T-helper 17 cell (primary cell): ENCODE data around the gene PRSS12. TPM values are rescaled to one million over a fixed set of nuclear protein-coding genes. Genes with fewer than 3 reads are reported as not detected.
"Not testable (repeated sequence)": the region's sequence is repeated elsewhere in the genome, so short reads cannot be mapped to it uniquely, and the experiment has no call there.

Experiments
- ATAC-seq: fragments of 150-1000 bp; cut with Tn5 transposase; 2 replicates; pipeline ENCODE4 v1.10.0; 2021; ENCODE audit warnings: mild to moderate bottlenecking, moderate library complexity
- DNase-seq, 3 donors: peaks; one replicate each; pipeline versions ENCODE4 v3.0.0 to v3.0.0-alpha.2; 2020 to 2021
- H3K9me3 ChIP-seq: one replicate; pipeline ENCODE4 v1.7.0; 2013; ENCODE audit warnings: low read length, mild to moderate bottlenecking; ENCODE audit not compliant: control insufficient read depth, poor library complexity, severe bottlenecking
- H3K27ac Mint-ChIP-seq: one replicate; pipeline ENCODE4 v1.8.0; 2022; ENCODE audit warnings: mild to moderate bottlenecking, moderate library complexity, mixed read lengths
- H3K27me3 Mint-ChIP-seq: one replicate; pipeline ENCODE4 v1.8.0; 2022; ENCODE audit warnings: mixed read lengths
- H3K36me3 Mint-ChIP-seq: one replicate; pipeline ENCODE4 v1.8.0; 2022; ENCODE audit warnings: low read depth, mixed read lengths
- H3K4me1 Mint-ChIP-seq: one replicate; pipeline ENCODE4 v1.8.0; 2022; ENCODE audit warnings: mild to moderate bottlenecking, mixed read lengths
- H3K4me3 Mint-ChIP-seq: one replicate; pipeline ENCODE4 v1.8.0; 2022; ENCODE audit warnings: mild to moderate bottlenecking, moderate library complexity, mixed read lengths
- total RNA-seq, 4 donors: library from RNA in 2 of 4; stranded (reverse) in 2 of 4; gene quantifications; one replicate each; pipeline ENCODE4 v1.2.3 and lab custom pipeline; 2022 to 2026

PRSS12 gene, protein sequence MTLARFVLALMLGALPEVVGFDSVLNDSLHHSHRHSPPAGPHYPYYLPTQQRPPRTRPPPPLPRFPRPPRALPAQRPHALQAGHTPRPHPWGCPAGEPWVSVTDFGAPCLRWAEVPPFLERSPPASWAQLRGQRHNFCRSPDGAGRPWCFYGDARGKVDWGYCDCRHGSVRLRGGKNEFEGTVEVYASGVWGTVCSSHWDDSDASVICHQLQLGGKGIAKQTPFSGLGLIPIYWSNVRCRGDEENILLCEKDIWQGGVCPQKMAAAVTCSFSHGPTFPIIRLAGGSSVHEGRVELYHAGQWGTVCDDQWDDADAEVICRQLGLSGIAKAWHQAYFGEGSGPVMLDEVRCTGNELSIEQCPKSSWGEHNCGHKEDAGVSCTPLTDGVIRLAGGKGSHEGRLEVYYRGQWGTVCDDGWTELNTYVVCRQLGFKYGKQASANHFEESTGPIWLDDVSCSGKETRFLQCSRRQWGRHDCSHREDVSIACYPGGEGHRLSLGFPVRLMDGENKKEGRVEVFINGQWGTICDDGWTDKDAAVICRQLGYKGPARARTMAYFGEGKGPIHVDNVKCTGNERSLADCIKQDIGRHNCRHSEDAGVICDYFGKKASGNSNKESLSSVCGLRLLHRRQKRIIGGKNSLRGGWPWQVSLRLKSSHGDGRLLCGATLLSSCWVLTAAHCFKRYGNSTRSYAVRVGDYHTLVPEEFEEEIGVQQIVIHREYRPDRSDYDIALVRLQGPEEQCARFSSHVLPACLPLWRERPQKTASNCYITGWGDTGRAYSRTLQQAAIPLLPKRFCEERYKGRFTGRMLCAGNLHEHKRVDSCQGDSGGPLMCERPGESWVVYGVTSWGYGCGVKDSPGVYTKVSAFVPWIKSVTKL
- not detected for total RNA-seq
- 0.08 to 0.12 reads per million in 2 donors for total RNA-seq (lab: John Stamatoyannopoulos, UW)

DNA sequence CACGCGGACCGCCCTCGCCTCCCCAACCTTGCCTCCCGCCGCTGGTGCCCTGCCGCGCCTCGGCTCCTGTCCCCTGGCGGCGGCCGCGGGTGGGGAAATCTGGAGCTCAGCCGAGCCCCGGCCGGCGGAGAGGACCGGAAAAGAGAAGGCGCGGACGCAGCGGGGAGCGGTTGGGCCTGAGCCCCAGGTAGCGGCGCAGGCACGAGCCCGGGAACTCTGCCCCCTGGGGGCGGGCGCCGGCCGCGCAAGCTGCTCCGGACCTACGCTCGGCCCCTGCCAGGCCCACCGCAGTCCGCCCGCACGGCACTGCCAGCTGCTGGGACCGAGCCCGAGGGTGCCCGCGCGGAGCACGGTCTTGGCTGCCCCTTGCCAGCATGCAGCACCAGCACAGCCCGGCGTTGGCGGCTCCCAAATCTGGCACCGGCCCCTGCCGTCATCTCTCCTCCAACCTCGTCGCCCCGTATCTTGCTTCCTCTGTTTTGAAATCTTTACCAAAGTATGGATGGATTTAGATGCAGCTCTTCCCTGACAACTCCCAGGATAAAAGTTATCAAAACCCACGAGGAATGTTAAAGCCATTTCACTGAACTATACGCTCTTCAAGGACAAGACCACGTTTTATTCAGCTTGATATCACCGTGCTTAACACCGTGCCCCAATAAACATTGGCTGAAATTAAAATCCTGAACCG is at the start of gene PRSS12:
TSS of gene PRSS12 (minus strand) at position 161 of the 691 bp plus-strand sequence. CDS start 283 bp downstream, outside the sequence.
- Mint-ChIP-seq H3K4me3 (peak within 1 kb of the TSS; percentile 86), H3K36me3 (peaks cover 5% of the 10 kb centered on the region), H3K27me3 (peaks cover 85% of the 10 kb centered on the region), H3K27ac (no peak within 1 kb of the TSS), H3K4me1 (peaks cover 10% of the 10 kb centered on the region)
- peak; percentile 86 for ATAC-seq
- H3K9me3 ChIP-seq = no peaks in the 10 kb centered on the region
- peak; percentile 31 to 33 (median 31) for DNase-seq

DNA sequence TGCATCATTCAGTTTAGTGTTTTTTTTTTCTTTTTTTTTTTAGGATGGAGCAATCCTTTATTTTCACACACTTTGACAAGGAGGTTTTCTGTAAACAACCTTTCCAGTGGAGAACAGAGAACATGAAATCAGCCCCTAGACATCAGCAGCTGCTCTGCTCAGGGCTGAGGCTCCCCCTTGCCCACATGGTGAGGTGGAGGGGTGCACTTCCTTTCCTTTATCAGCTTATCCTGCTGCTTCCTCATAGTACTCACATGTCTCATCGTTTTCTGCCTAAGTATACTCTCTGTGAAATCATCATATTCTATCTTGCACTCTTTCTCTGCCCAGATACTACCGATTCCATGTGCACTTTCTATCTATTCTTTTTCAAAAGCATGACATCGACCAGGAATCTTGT is 47.6 kb upstream of the PRSS12 start:
- peaks cover 40% of the 10 kb centered on the region for H3K27me3 Mint-ChIP-seq
- H3K4me3 Mint-ChIP-seq = no peak overlapping the region
- H3K36me3 Mint-ChIP-seq = peaks cover 3% of the 10 kb centered on the region
- H3K4me1 Mint-ChIP-seq = peaks cover 5% of the 10 kb centered on the region
- H3K27ac Mint-ChIP-seq = no peak overlapping the region
- H3K9me3 ChIP-seq = no peaks in the 10 kb centered on the region
- ATAC-seq (no peak), DNase-seq (no peak)

DNA sequence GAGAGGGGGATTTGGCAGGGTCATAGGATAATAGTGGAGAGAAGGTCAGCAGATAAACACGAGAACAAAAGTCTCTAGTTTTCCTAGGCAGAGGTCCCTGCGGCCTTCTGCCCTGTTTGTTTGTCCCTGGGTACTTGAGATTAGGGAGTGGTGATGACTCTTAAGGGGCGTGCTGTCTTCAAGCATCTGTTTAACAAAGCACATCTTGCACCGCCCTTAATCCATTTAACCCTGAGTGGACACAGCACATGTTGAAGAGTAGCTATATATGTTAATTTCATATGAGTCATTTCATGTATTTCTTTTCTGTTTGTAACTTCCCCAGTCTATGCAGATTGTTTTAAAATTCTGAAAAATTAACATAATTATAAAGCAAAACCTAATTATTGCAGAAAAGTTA is 47.1 kb upstream of the PRSS12 start:
- H3K27me3 Mint-ChIP-seq = peaks cover 36% of the 10 kb centered on the region
- not testable (repeated sequence) for H3K4me1 Mint-ChIP-seq, DNase-seq, H3K36me3 Mint-ChIP-seq, H3K4me3 Mint-ChIP-seq, H3K9me3 ChIP-seq, ATAC-seq, H3K27ac Mint-ChIP-seq

DNA sequence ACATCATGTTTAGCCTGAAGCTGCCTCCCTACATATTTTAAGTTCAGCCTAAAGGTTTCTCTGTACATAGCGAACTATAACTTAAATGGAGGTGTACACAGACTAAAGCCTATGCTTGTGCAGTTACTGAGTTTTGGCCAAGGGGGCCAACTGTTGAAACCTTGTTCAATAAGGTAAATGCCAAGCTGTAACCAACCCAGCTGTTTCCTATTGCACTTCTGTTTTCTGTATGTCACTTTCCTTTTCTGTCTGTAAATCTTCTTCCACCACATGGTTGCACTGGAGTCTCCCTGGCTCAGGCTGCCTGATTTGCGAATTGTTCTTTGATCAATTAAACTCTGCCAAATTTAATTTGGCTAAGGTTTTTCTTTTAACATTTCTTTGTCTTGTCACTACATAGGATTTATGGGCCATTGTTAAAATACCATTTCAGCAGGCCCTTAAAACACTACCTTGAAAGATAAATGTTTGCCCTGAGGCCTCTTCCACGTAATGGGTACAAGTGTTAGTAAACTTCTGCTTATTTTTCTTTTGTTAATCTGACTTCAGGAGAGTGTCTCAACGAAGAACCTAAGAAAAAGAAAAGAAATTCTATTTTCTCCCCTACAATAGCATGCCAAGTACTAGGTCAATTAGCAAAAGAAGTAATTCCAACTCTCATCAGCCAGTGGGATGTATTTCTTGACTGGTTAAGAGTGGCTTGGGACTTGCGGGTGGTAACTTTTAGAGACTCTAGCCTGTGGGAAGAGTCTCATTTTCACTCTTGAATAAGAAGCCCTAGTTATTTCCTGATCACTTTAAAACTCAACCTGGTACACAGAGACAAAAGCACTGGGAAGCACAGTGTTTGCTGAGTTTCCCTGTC is 45.7 kb upstream of the PRSS12 start:
- H3K9me3 ChIP-seq = no peaks in the 10 kb centered on the region
- ATAC-seq (no peak), DNase-seq (no peak)
- Mint-ChIP-seq H3K27me3 (peaks cover 28% of the 10 kb centered on the region), H3K4me3 (no peak overlapping the region), H3K4me1 (peaks cover 5% of the 10 kb centered on the region), H3K27ac (no peak overlapping the region), H3K36me3 (peaks cover 3% of the 10 kb centered on the region)

DNA sequence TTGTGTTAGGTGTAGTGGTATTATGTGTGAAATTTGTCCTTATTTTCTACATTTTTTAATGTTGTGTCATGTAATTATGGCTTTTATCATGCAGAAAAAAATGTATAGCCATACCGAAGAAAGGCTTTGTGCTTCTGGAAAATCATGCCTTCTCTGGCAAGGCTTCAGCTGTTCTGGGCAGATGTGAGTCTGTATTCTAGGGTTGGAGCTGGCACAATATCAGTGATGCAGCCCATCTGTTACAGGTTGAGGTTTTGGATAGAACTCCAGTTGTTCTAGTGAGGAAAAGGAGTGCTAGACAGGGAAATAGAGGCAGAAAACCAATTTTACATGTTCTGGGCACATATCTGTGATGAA is 44.8 kb upstream of the PRSS12 start:
- no peak overlapping the region for H3K27ac Mint-ChIP-seq
- H3K4me3 Mint-ChIP-seq = no peak overlapping the region
- ATAC-seq (no peak), DNase-seq (no peak)
- peaks cover 36% of the 10 kb centered on the region for H3K27me3 Mint-ChIP-seq
- peaks cover 3% of the 10 kb centered on the region for H3K36me3 Mint-ChIP-seq
- H3K9me3 ChIP-seq = no peaks in the 10 kb centered on the region
- peaks cover 5% of the 10 kb centered on the region for H3K4me1 Mint-ChIP-seq

DNA sequence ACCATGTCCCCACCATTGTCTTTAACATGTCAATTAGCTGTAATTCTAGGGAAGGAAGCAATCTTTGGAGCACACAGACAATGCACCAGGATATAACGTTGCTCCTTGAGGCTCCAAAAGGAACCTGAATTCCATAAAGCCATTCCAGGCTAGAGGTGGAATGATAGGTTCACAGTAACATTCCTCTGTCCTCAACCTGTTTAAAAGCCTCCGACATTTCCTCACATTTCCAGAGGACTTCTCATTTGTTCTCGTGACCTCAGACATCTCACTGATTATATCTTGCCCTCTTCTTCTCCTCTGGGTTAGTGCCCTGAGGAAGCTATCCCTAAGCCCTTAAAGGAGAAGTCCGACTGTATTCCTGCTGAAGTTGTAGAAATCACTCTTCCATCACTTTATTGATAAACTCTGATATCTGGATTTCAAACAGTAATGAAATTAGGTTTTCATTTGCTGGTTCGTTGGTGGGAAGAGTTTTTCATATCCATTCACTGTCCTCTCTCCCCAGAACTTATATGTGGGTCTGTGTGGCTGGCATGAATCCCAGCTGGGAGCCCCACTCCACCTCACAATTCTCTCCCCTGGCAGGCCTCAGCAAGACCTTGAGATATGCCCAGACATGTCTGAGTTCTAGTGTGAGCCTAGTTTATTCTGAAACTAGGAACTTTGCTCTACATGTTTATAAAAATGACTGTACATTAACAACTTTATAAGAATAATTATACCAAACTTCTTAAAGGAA is 44.2 kb upstream of the PRSS12 start:
- no peaks in the 10 kb centered on the region for H3K9me3 ChIP-seq
- peaks cover 32% of the 10 kb centered on the region for H3K27me3 Mint-ChIP-seq
- peaks cover 5% of the 10 kb centered on the region for H3K4me1 Mint-ChIP-seq
- H3K27ac Mint-ChIP-seq = no peak overlapping the region
- H3K36me3 Mint-ChIP-seq = peaks cover 3% of the 10 kb centered on the region
- H3K4me3 Mint-ChIP-seq = no peak overlapping the region
- DNase-seq (no peak), ATAC-seq (no peak)

DNA sequence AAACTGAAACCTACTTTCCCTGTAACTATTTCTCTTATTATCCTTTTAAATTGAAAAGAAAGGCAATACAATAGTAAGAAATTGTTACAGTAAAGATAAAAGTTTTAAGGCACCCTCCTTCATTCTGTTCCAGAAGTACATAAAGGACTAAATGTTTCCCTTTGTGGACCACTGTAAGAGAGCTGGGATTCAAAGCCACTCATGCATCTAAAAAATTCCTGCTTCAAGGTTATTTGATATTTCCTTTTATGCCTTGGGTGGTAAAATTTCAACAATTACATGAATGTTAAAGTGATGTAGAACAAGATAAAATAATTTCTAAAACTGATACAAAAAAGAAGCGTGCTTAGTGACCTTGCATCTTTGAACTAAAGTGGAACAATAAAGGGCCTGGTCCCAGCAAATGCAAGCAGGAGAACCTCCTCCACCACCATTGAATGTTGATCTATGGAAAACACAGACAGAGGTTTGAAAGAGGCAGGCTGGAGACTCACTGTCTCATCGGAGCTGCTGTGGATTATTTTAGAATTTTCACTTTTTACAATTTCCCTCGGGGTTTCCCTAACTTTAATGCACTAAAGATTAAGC is 42.3 kb upstream of the PRSS12 start:
- H3K4me1 Mint-ChIP-seq = peaks cover 5% of the 10 kb centered on the region
- H3K9me3 ChIP-seq = no peaks in the 10 kb centered on the region
- no peak overlapping the region for H3K4me3 Mint-ChIP-seq
- ATAC-seq (no peak), DNase-seq (no peak)
- peaks cover 16% of the 10 kb centered on the region for H3K27me3 Mint-ChIP-seq
- H3K27ac Mint-ChIP-seq = no peak overlapping the region
- H3K36me3 Mint-ChIP-seq = no peaks in the 10 kb centered on the region

DNA sequence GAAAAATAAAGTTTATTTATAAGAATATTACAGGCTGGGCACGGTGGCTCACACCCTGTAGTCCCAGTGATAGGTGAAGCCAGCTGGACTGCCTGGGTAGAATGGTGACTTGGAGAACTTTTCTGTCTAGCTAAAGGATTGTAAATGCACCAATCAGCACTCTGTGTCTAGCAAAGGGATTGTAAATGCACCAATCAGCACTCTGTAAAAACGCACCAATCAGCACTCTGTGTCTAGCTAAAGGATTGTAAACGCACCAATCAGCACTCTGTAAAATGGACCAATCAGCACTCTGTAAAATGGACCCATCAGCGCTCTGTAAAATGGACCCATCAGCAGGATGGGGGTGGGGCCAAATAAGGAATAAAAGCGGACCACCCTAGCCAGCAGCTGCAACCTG is 39.7 kb upstream of the PRSS12 start:
- DNase-seq, ATAC-seq, H3K36me3 Mint-ChIP-seq, H3K4me3 Mint-ChIP-seq, H3K9me3 ChIP-seq, H3K27ac Mint-ChIP-seq, H3K4me1 Mint-ChIP-seq: not testable (repeated sequence)
- peaks cover 22% of the 10 kb centered on the region for H3K27me3 Mint-ChIP-seq

DNA sequence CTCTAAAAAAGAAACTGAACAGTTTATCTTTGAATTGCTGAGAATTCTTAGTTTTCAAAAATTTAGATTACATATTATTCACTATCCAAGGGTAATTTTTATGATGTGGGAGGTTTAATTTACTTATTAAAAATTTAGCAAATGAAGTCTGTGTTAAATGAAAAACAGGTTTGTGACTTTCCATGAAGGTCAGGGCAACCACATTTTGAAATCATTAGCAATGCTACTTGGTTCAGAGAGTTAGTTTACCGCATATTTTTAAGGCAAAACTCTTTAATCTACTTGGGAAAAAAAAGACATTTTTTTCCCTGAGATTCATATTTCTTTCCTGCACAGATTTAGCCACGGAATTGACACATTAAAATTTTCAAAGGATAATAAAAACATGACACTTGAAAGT is 37.3 kb upstream of the PRSS12 start:
- H3K36me3 Mint-ChIP-seq = no peaks in the 10 kb centered on the region
- no peak for ATAC-seq

DNA sequence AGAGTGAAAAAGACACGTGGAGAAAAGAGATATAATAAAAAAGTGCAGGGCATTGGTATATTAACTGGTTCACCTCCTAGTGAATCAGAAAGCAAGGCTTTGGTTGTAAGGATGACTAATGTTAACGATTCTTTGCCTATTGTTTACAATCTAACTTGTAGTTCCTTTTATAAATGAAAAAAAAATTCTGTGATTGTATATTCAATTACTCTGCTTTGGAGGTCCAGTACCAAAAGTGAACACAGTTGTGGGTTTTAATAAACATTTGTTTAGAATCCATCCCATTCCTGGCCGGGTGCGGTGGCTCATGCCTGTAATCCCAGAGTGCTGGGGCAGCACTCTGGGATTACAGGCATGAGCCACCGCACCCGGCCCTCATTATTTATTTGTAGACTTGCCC is 36.9 kb upstream of the PRSS12 start:
- Mint-ChIP-seq H3K36me3 (no peaks in the 10 kb centered on the region), H3K4me3 (no peak overlapping the region), H3K27ac (no peak overlapping the region), H3K27me3 (peaks cover 14% of the 10 kb centered on the region), H3K4me1 (no peaks in the 10 kb centered on the region)
- no peaks in the 10 kb centered on the region for H3K9me3 ChIP-seq
- no peak for ATAC-seq
- no peak for DNase-seq

More for the DNA sequence above, 37.3 kb upstream of the PRSS12 start:
- Mint-ChIP-seq H3K27me3 (peaks cover 14% of the 10 kb centered on the region), H3K27ac (no peak overlapping the region), H3K4me1 (no peaks in the 10 kb centered on the region), H3K4me3 (no peak overlapping the region)
- no peak for DNase-seq
- no peaks in the 10 kb centered on the region for H3K9me3 ChIP-seq

DNA sequence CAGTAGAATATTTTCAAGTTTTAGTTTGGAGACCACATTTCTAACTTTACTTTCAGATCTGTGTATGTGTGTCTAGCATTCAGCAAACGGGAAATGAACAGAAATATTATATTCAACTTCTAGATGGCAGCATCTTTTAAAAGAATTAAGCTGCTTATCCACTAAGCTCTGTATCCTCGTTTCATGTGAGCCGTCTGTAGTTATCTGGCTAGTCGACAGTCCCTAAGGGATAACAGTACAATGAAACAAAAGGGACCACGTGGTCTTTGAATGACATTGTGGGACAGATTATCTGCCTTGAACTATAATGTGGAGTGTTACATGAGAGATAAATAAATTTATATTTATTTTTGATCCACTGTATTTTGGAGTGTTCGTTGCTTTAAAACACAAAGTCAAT is 35.8 kb upstream of the PRSS12 start:
- ATAC-seq = no peak
- Mint-ChIP-seq H3K27ac (no peak overlapping the region), H3K27me3 (peaks cover 14% of the 10 kb centered on the region), H3K4me3 (no peak overlapping the region), H3K4me1 (no peaks in the 10 kb centered on the region), H3K36me3 (no peaks in the 10 kb centered on the region)
- H3K9me3 ChIP-seq = no peaks in the 10 kb centered on the region
- no peak for DNase-seq

DNA sequence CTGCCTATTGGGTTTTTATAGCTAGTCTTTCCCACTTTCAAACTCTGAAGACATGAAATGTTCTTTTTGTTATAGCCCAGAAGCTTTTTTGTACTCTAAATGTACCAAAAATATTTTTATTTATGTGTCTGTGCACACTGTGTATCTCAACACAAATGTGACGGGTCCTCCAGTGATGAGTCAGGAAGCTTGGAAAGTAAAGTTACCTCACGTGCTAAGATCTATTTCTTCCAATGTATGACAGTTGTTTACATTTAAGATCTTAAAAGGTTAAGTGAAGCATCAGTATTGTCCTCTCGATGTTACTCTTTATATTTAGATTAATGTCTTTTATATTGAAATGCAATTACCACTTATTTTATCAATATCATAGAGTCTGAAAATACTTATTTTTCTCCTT is 29.1 kb upstream of the PRSS12 start:
- H3K4me1 Mint-ChIP-seq = no peaks in the 10 kb centered on the region
- no peaks in the 10 kb centered on the region for H3K9me3 ChIP-seq
- peaks cover 8% of the 10 kb centered on the region for H3K27me3 Mint-ChIP-seq
- no peak for DNase-seq
- no peak for ATAC-seq
- no peak overlapping the region for H3K4me3 Mint-ChIP-seq
- no peak overlapping the region for H3K27ac Mint-ChIP-seq
- H3K36me3 Mint-ChIP-seq = no peaks in the 10 kb centered on the region
